Measurements from ENCODE around the gene TSPAN18.

GRCh38 chr11:44906649-44907048, 179.9 kb downstream of the TSPAN18 start:
- TF ChIP-seq ATF3 (IDR thresholded peaks at IDR 0.05; ENCODE audit: insufficient read depth, low read depth, low read length) (no peak), EZH2 (IDR thresholded peaks at IDR 0.05; ENCODE audit: low read depth, low read length, severe bottlenecking) (no peak), KDM1A (IDR thresholded peaks at IDR 0.05; ENCODE audit: borderline replicate concordance, low read length) (no peak), CTCF (IDR thresholded peaks at IDR 0.05; ENCODE audit: control extremely low read depth in 1 of 3, insufficient read depth in 1 of 3, low read depth in 1 of 3, low read length in 3 of 3) (no peak), EP300 (IDR thresholded peaks at IDR 0.05; ENCODE audit: borderline replicate concordance in 1 of 2, low read depth in 2 of 2, low read length in 2 of 2) (no peak), JUN (IDR thresholded peaks at IDR 0.05; ENCODE audit: low read depth, low read length) (no peak), POLR2A (IDR thresholded peaks at IDR 0.05; ENCODE audit: control extremely low read depth in 1 of 2, low read depth in 2 of 2, low read length in 2 of 2) (no peak), POLR2AphosphoS5 (IDR thresholded peaks at IDR 0.05; ENCODE audit: low read depth, low read length) (no peak), CHD2 (IDR thresholded peaks at IDR 0.05; ENCODE audit: low read length) (no peak)
